GM06990 (cell line): ENCODE results near the gene HPN.

Experiments
- DNase-seq: peaks from one replicate; pipeline ENCODE4 v3.0.0-alpha.2; 2011; ENCODE audit not compliant: insufficient read length; ENCODE audit errors: extremely low read depth
- H3K27me3 ChIP-seq: replicated peaks from 2 replicates; pipeline ENCODE4 v1.6.0; 2011; ENCODE audit warnings: low read length; ENCODE audit not compliant: control insufficient read depth, insufficient read depth
- H3K36me3 ChIP-seq: 2 replicates; pipeline ENCODE4 v1.5.1; 2011; ENCODE audit warnings: low read length; ENCODE audit not compliant: control insufficient read depth, insufficient read depth
- H3K4me3 ChIP-seq: replicated peaks from 2 replicates; pipeline ENCODE4 v1.5.1; 2011; ENCODE audit warnings: low read depth, mild to moderate bottlenecking, control low read depth, low read length
- CTCF ChIP-seq: IDR thresholded peaks from 2 replicates; pipeline ENCODE4 v1.5.1; 2011; ENCODE audit warnings: low read length, control low read depth, mild to moderate bottlenecking, inconsistent platforms; ENCODE audit not compliant: insufficient read depth, poor library complexity, severe bottlenecking

The HPN gene

GRCh38 chr19:35019144-35019543 lies 22.4 kb upstream of the HPN start:
- DNase-seq: no peak
- no peak for TF ChIP-seq CTCF
- Histone ChIP-seq H3K27me3 (no peaks in the 10 kb centered on the region), H3K4me3 (no peak overlapping the region), H3K36me3 (peaks cover 47% of the 10 kb centered on the region)

- H3K36me3 ChIP-seq: peaks cover 46% of the 10 kb centered on the region
These were observed 20.5 kb upstream of the HPN start for GRCh38 chr19:35021016-35021415.

GRCh38 chr19:35021596-35021995 lies 19.9 kb upstream of the HPN start:
- H3K27me3 ChIP-seq: no peaks in the 10 kb centered on the region
- H3K36me3 ChIP-seq: peaks cover 48% of the 10 kb centered on the region
- H3K4me3 ChIP-seq: no peak overlapping the region
- no peak for DNase-seq
- TF ChIP-seq CTCF: no peak

More at GRCh38 chr19:35021016-35021415, 20.5 kb upstream of the HPN start:
- TF ChIP-seq CTCF: no peak
- Histone ChIP-seq H3K27me3 (no peaks in the 10 kb centered on the region), H3K4me3 (no peak overlapping the region)
- DNase-seq: no peak

- no peaks in the 10 kb centered on the region for H3K27me3 ChIP-seq
- no peak for TF ChIP-seq CTCF
- no peak for DNase-seq
- H3K36me3 ChIP-seq: peaks cover 47% of the 10 kb centered on the region
- no peak overlapping the region for H3K4me3 ChIP-seq
These were observed 19.1 kb upstream of the HPN start for GRCh38 chr19:35022460-35022859.

- DNase-seq: no peak
- H3K27me3 ChIP-seq: no peaks in the 10 kb centered on the region
- peaks cover 47% of the 10 kb centered on the region for H3K36me3 ChIP-seq
- no peak for TF ChIP-seq CTCF
- no peak overlapping the region for H3K4me3 ChIP-seq
These were observed 18.1 kb upstream of the HPN start for GRCh38 chr19:35023428-35023827.

- DNase-seq: no peak
- no peak for TF ChIP-seq CTCF
- H3K27me3 ChIP-seq: no peaks in the 10 kb centered on the region
- no peak overlapping the region for H3K4me3 ChIP-seq
- peaks cover 41% of the 10 kb centered on the region for H3K36me3 ChIP-seq
These were observed 17.4 kb upstream of the HPN start for GRCh38 chr19:35024095-35024494.
